ENCODE results near the gene LAMC1.

GRCh38 chr1:183019139-183019740, 4.0 kb upstream of the LAMC1 start:
- TF ChIP-seq CTCF (IDR thresholded peaks at IDR 0.05) = no peak
- no peak for TF ChIP-seq POLR2A (IDR thresholded peaks at IDR 0.05; ENCODE audit: low read depth)
